CD4-positive, alpha-beta T cell (primary cell): ENCODE data around the gene SIRT5. TPM values are rescaled to one million over a fixed set of nuclear protein-coding genes. Genes with fewer than 3 reads are reported as not detected.
A peak's percentile ranks its signal among the peaks of the same experiment; 100 is the strongest.

ENCODE experiments used
- ATAC-seq: fragments of 200-7000 bp; cut with Tn5 transposase; one replicate; pipeline ENCODE4 v1.10.0; 2022; ENCODE audit warnings: mild to moderate bottlenecking; ENCODE audit not compliant: poor library complexity
- CTCF ChIA-PET: fragments of 350-600 bp; sonication (Branson Sonifier 250); formaldehyde crosslinking; loops from one replicate; lab custom pipeline; 2021; ENCODE audit warnings: antibody characterized with exemption, inconsistent platforms; lab: Charles Lee
- POLR2A ChIA-PET: fragments of 350-600 bp; sonication (Branson Sonifier 250); formaldehyde crosslinking; loops from one replicate; lab custom pipeline; 2021; ENCODE audit warnings: antibody characterized with exemption, inconsistent platforms; lab: Charles Lee
- DNase-seq, 14 experiments: peaks; one replicate each; pipeline ENCODE4 v3.0.0-alpha.2; 2013 to 2020; ENCODE audit warnings: mixed read lengths in 2 of 14
- H3K27ac ChIP-seq, 2 donors: one replicate each; pipeline versions ENCODE4 v1.5.1 to v1.7.0; 2013; ENCODE audit warnings: low read length in 2 of 2, low read depth in 1 of 2, mild to moderate bottlenecking in 1 of 2
- H3K27me3 ChIP-seq, 2 experiments: 1 replicate in 1 of 2; 2 replicates in 1 of 2; pipeline versions ENCODE4 v1.6.1 to v1.7.0; 2013; ENCODE audit warnings: low read length in 2 of 2, control low read depth in 1 of 2, mild to moderate bottlenecking in 1 of 2, moderate library complexity in 1 of 2; ENCODE audit not compliant: insufficient read depth in 2 of 2, control insufficient read depth in 1 of 2
- H3K36me3 ChIP-seq: one replicate; pipeline ENCODE4 v1.6.1; 2013; ENCODE audit warnings: low read length, control low read depth; ENCODE audit not compliant: insufficient read depth
- H3K4me1 ChIP-seq: one replicate; pipeline ENCODE4 v1.6.1; 2013; ENCODE audit warnings: low read length, control low read depth; ENCODE audit not compliant: insufficient read depth
- H3K4me3 ChIP-seq: one replicate; pipeline ENCODE4 v1.5.1; 2013; ENCODE audit warnings: mild to moderate bottlenecking, low read length, moderate library complexity
- H3K9me3 ChIP-seq, 2 experiments: 1 replicate in 1 of 2; 2 replicates in 1 of 2; pipeline versions ENCODE4 v1.6.1 to v1.7.0; 2013; ENCODE audit warnings: low read length in 2 of 2, mild to moderate bottlenecking in 2 of 2, control low read depth in 1 of 2, moderate library complexity in 1 of 2; ENCODE audit not compliant: control insufficient read depth in 1 of 2, insufficient read depth in 1 of 2
- H3K27ac Mint-ChIP-seq: one replicate; pipeline ENCODE4 v1.8.0; 2020; ENCODE audit warnings: mixed read lengths
- H3K27me3 Mint-ChIP-seq: one replicate; pipeline ENCODE4 v1.8.0; 2021; ENCODE audit warnings: mixed read lengths
- H3K36me3 Mint-ChIP-seq: one replicate; pipeline ENCODE4 v1.8.0; 2021; ENCODE audit warnings: low read depth, mixed read lengths
- H3K4me1 Mint-ChIP-seq: one replicate; pipeline ENCODE4 v1.8.0; 2021; ENCODE audit warnings: low read depth, mixed read lengths
- H3K4me3 Mint-ChIP-seq: one replicate; pipeline ENCODE4 v1.8.0; 2020; ENCODE audit warnings: mild to moderate bottlenecking, mixed read lengths
- H3K9me3 Mint-ChIP-seq: one replicate; pipeline ENCODE4 v1.8.0; 2020; ENCODE audit warnings: mixed read lengths
- CTCF ChIP-seq: fragments of 200-600 bp; IDR thresholded peaks from one replicate; pipeline ENCODE4 v1.8.0; 2022; ENCODE audit warnings: antibody characterized with exemption, mild to moderate bottlenecking
- intact Hi-C, 2 experiments: fragments of 100-400 bp; cut with DNase I in 1 of 2; cut with micrococcal nuclease in 1 of 2; formaldehyde crosslinking; loops; one replicate each; pipeline versions ENCODE4 v1.15.1 to v1.9.0; 2023 to 2025; cut with DNase I, micrococcal nuclease
- total RNA-seq, 174 experiments: library from RNA in 2 of 174; stranded (reverse) in 2 of 174; gene quantifications; one replicate each; pipeline ENCODE4 v1.2.3 and lab custom pipeline; 2021 to 2026

SIRT5 gene
- total RNA-seq, 2 experiments from 2014 or later = 14.3 to 16.3 TPM

GRCh38 chr6:13526727-13527670 is 47.4 kb upstream of the SIRT5 start:
- Mint-ChIP-seq H3K4me1 (peaks cover 18% of the 10 kb centered on the region), H3K9me3 (no peaks in the 10 kb centered on the region), H3K27ac (peak overlapping the region; percentile 77), H3K4me3 (peak overlapping the region; percentile 7), H3K36me3 (no peaks in the 10 kb centered on the region), H3K27me3 (no peaks in the 10 kb centered on the region)
- Histone ChIP-seq H3K27ac (peak overlapping the region in 1 of 2 donors; percentile 40), H3K9me3 (no peaks in the 10 kb centered on the region), H3K4me3 (no peak overlapping the region), H3K36me3 (no peaks in the 10 kb centered on the region), H3K4me1 (peaks cover 11% of the 10 kb centered on the region), H3K27me3 (no peaks in the 10 kb centered on the region)
- CTCF ChIA-PET = interaction anchor here (1.3 kb wide), 1 partner anchor 11 kb away, joined by 3 read pairs; no protein-coding TSS in a partner anchor
- TF ChIP-seq CTCF = no peak
- intact Hi-C loops = loop anchor here in 1 of 2 experiments (1.0 kb wide), 1 partner anchor 47 kb away; the partner anchor contains the start of gene SIRT5
- DNase-seq (peak in 11 of 14 experiments; percentile 3 to 65 (median 39)), ATAC-seq (peak; percentile 96)
- POLR2A ChIA-PET = interaction anchor here (0.6 to 1.1 kb wide), 4 partner anchors 48 to 198 kb away, joined by 3 to 4 read pairs (median 4); partner anchors contain the start of gene TBC1D7

- Mint-ChIP-seq H3K27ac (no peak overlapping the region), H3K9me3 (no peaks in the 10 kb centered on the region), H3K4me1 (peaks cover 18% of the 10 kb centered on the region), H3K36me3 (no peaks in the 10 kb centered on the region), H3K27me3 (no peaks in the 10 kb centered on the region), H3K4me3 (no peak overlapping the region)
- Histone ChIP-seq H3K27ac (no peak overlapping the region), H3K9me3 (no peaks in the 10 kb centered on the region), H3K36me3 (no peaks in the 10 kb centered on the region), H3K27me3 (no peaks in the 10 kb centered on the region), H3K4me3 (no peak overlapping the region), H3K4me1 (peaks cover 11% of the 10 kb centered on the region)
- ChIA-PET POLR2A (interaction anchor here (0.6 to 1.1 kb wide), 3 partner anchors 48 to 199 kb away, joined by 3 to 4 read pairs (median 3); partner anchors contain the start of gene TBC1D7), CTCF (interaction anchor here (1.3 kb wide), 1 partner anchor 10 kb away, joined by 3 read pairs; no protein-coding TSS in a partner anchor)
- ATAC-seq (no peak), DNase-seq (no peak)
- intact Hi-C loops = no loop called here
- no peak for TF ChIP-seq CTCF
Measured at GRCh38 chr6:13527671-13528056, 46.7 kb upstream of the SIRT5 start.

GRCh38 chr6:13528232-13528631 is 46.2 kb upstream of the SIRT5 start:
- H3K9me3 ChIP-seq = no peaks in the 10 kb centered on the region
- no peak overlapping the region for H3K27ac ChIP-seq
- Mint-ChIP-seq H3K27ac (no peak overlapping the region), H3K36me3 (no peaks in the 10 kb centered on the region), H3K9me3 (no peaks in the 10 kb centered on the region), H3K4me3 (no peak overlapping the region), H3K4me1 (peaks cover 18% of the 10 kb centered on the region), H3K27me3 (no peaks in the 10 kb centered on the region)
- POLR2A ChIA-PET = no interaction called here
- TF ChIP-seq CTCF = no peak
- H3K27me3 ChIP-seq = no peaks in the 10 kb centered on the region
- H3K4me1 ChIP-seq = peaks cover 11% of the 10 kb centered on the region
- ATAC-seq (no peak), DNase-seq (no peak)
- CTCF ChIA-PET = interaction anchor here (0.9 kb wide), 1 partner anchor 21 kb away, joined by 3 read pairs; no protein-coding TSS in a partner anchor
- intact Hi-C loops = no loop called here
- H3K36me3 ChIP-seq = no peaks in the 10 kb centered on the region
- H3K4me3 ChIP-seq = no peak overlapping the region
